Measurements from ENCODE around the gene GNAT3.

GNAT3 gene

GRCh38 chr7:80413383-80413945 lies 98.4 kb downstream of the GNAT3 start:
- TF ChIP-seq ZFX (IDR thresholded peaks at IDR 0.05; ENCODE audit: borderline replicate concordance), result no peak
- TF ChIP-seq CTCF (IDR thresholded peaks at IDR 0.05), result no peak
- H3K27ac ChIP-seq, result no peak overlapping the region

- H3K27ac ChIP-seq, result no peak overlapping the region
- TF ChIP-seq ZFX (IDR thresholded peaks at IDR 0.05; ENCODE audit: borderline replicate concordance) (no peak), CTCF (IDR thresholded peaks at IDR 0.05) (no peak)
Measured at GRCh38 chr7:80412842-80413241, 99.0 kb downstream of the GNAT3 start.

GRCh38 chr7:80411621-80412020 lies 100.2 kb downstream of the GNAT3 start:
- no peak for TF ChIP-seq ZFX (IDR thresholded peaks at IDR 0.05; ENCODE audit: borderline replicate concordance)
- no peak for TF ChIP-seq CTCF (IDR thresholded peaks at IDR 0.05)
- no peak overlapping the region for H3K27ac ChIP-seq

- no peak for TF ChIP-seq CTCF (IDR thresholded peaks at IDR 0.05)
- no peak for TF ChIP-seq ZFX (IDR thresholded peaks at IDR 0.05; ENCODE audit: borderline replicate concordance)
- no peak overlapping the region for H3K27ac ChIP-seq
Measured at GRCh38 chr7:80410081-80410480, 101.8 kb downstream of the GNAT3 start.

Data from 22Rv1 (cell line).